B cell (primary cell): ENCODE measurements around the gene PACSIN3. TPM values are rescaled to one million over a fixed set of nuclear protein-coding genes. Genes with fewer than 3 reads are reported as not detected.
A peak's percentile ranks its signal among the peaks of the same experiment; 100 is the strongest.

Source experiments
- ATAC-seq: fragments of 200-7000 bp; cut with Tn5 transposase; one replicate; pipeline ENCODE4 v1.10.0; 2021; ENCODE audit warnings: low read depth, mild to moderate bottlenecking, moderate number of reproducible peaks, moderate library complexity
- CTCF ChIA-PET: fragments of 350-600 bp; sonication (Branson Sonifier 250); formaldehyde crosslinking; loops from one replicate; lab custom pipeline; 2021; ENCODE audit warnings: antibody characterized with exemption, inconsistent platforms; lab: Charles Lee
- POLR2A ChIA-PET: fragments of 350-600 bp; sonication (Branson Sonifier 250); formaldehyde crosslinking; loops from one replicate; lab custom pipeline; 2021; ENCODE audit warnings: antibody characterized with exemption; lab: Charles Lee
- DNase-seq: peaks from one replicate; pipeline ENCODE4 v3.0.0; 2013
- H2AFZ ChIP-seq: 2 replicates; pipeline ENCODE4 v1.6.1; 2012; ENCODE audit warnings: mild to moderate bottlenecking, low read depth, low read length; ENCODE audit not compliant: insufficient read depth, poor library complexity, severe bottlenecking
- H3K27ac ChIP-seq, 2 donors: 1 replicate in 1 of 2; 2 replicates in 1 of 2; pipeline ENCODE4 v1.5.1; 2012 to 2013; ENCODE audit warnings: low read length in 2 of 2, mild to moderate bottlenecking in 2 of 2, moderate library complexity in 1 of 2
- H3K27me3 ChIP-seq, 4 experiments: fragments of 200-600 bp in 1 of 4; sonication (generic) in 1 of 4; replicated peaks in 1 of 4; 1 replicate in 2 of 4; 2 replicates in 2 of 4; pipeline versions ENCODE4 v1.6.1 to v1.7.0; 2013 to 2016; ENCODE audit warnings: low read length in 3 of 4, mild to moderate bottlenecking in 2 of 4, mixed read lengths in 1 of 4, moderate library complexity in 1 of 4; ENCODE audit not compliant: insufficient read depth in 4 of 4, control insufficient read depth in 3 of 4; ENCODE audit errors: control extremely low read depth in 1 of 4
- H3K36me3 ChIP-seq, 2 experiments: replicated peaks in 1 of 2; 1 replicate in 1 of 2; 2 replicates in 1 of 2; pipeline versions ENCODE4 v1.6.1 to v1.7.1; 2013; ENCODE audit warnings: low read length in 1 of 2; ENCODE audit not compliant: insufficient read depth in 2 of 2, control insufficient read depth in 1 of 2; ENCODE audit errors: control extremely low read depth in 1 of 2, extremely low read depth in 1 of 2
- H3K4me1 ChIP-seq, 2 donors: fragments of 200-600 bp in 1 of 2; sonication (generic) in 1 of 2; 1 replicate in 1 of 2; 2 replicates in 1 of 2; pipeline versions ENCODE4 v1.5.1 to v1.6.1; 2013 to 2017; ENCODE audit warnings: low read length in 2 of 2; ENCODE audit not compliant: control insufficient read depth in 2 of 2, insufficient read depth in 2 of 2
- H3K4me2 ChIP-seq: replicated peaks from 2 replicates; pipeline ENCODE3; 2012; ENCODE audit warnings: mild to moderate bottlenecking, low read depth, low read length; ENCODE audit not compliant: poor library complexity, severe bottlenecking
- H3K4me3 ChIP-seq, 5 experiments: fragments of 200-600 bp in 1 of 5; sonication (generic) in 1 of 5; 1 replicate in 3 of 5; 2 replicates in 2 of 5; pipeline versions ENCODE4 v1.5.1 to v1.7.0; 2011 to 2016; ENCODE audit warnings: low read length in 4 of 5, mild to moderate bottlenecking in 4 of 5, low read depth in 2 of 5, control low read depth in 1 of 5, moderate library complexity in 1 of 5; ENCODE audit not compliant: insufficient read depth in 1 of 5; ENCODE audit errors: control extremely low read depth in 1 of 5, extremely low read depth in 1 of 5
- H3K79me2 ChIP-seq: fragments of 200-600 bp; sonication (generic); one replicate; pipeline ENCODE4 v1.6.0; 2016; ENCODE audit warnings: low read length; ENCODE audit not compliant: control insufficient read depth, insufficient read depth
- H3K9ac ChIP-seq: fragments of 200-600 bp; sonication (generic); 2 replicates; pipeline ENCODE4 v1.6.1; 2017; ENCODE audit warnings: mild to moderate bottlenecking, low read length, moderate library complexity
- H3K9me3 ChIP-seq, 3 donors: one replicate each; pipeline versions ENCODE4 v1.6.1 to v1.7.1; 2013; ENCODE audit warnings: low read length in 2 of 3; ENCODE audit not compliant: control insufficient read depth in 2 of 3, insufficient read depth in 1 of 3; ENCODE audit errors: control extremely low read depth in 1 of 3
- H4K20me1 ChIP-seq: 2 replicates; pipeline ENCODE4 v1.6.0; 2012; ENCODE audit warnings: mild to moderate bottlenecking, low read length; ENCODE audit not compliant: insufficient read depth, control insufficient read depth, poor library complexity, severe bottlenecking
- H3K27ac Mint-ChIP-seq: one replicate; pipeline ENCODE4 v1.8.0; 2021; ENCODE audit warnings: mixed read lengths
- H3K27me3 Mint-ChIP-seq: one replicate; pipeline ENCODE4 v1.8.0; 2021; ENCODE audit warnings: mixed read lengths
- H3K4me1 Mint-ChIP-seq: one replicate; pipeline ENCODE4 v1.8.0; 2021; ENCODE audit warnings: mixed read lengths
- H3K4me3 Mint-ChIP-seq: one replicate; pipeline ENCODE4 v1.8.0; 2021; ENCODE audit warnings: mixed read lengths
- H3K9me3 Mint-ChIP-seq: one replicate; pipeline ENCODE4 v1.8.0; 2022; ENCODE audit warnings: mixed read lengths; ENCODE audit not compliant: insufficient read depth
- EZH2 ChIP-seq: IDR thresholded peaks from 2 replicates; pipeline ENCODE4 v1.6.1; 2012; ENCODE audit warnings: borderline replicate concordance, low read depth, mild to moderate bottlenecking, moderate library complexity, low read length; ENCODE audit not compliant: insufficient read depth, poor library complexity, severe bottlenecking
- WGBS: methylation state at CpG from one replicate; pipeline ENCODE4 v1.1.5; 2013; ENCODE audit warnings: missing lambda C conversion rate; ENCODE audit not compliant: insufficient coverage; 5-methylcytosine and 5-hydroxymethylcytosine counted together
- intact Hi-C: fragments of 100-400 bp; cut with micrococcal nuclease; formaldehyde crosslinking; loops from one replicate; pipeline ENCODE4 v1.10.0; 2022
- polyA plus RNA-seq: library from polyadenylated mRNA; depleted of rRNA; stranded (reverse); fragments of >200 nt; gene quantifications from 2 replicates; pipeline ENCODE4 v1.2.3, GENCODE V29; 2012
- total RNA-seq, 2 donors: library from RNA; stranded (reverse); fragments of 120-200 nt in 1 of 2; gene quantifications; 1 replicate in 1 of 2; 2 replicates in 1 of 2; pipeline versions ENCODE4 v1.2.3 to v1.2.4, GENCODE V29; 2013 to 2022
- TF ChIP-seq, protein P1 (sequence below): fragments of 200-600 bp; IDR thresholded peaks from one replicate; pipeline ENCODE4 v1.8.0; 2022; ENCODE audit warnings: antibody characterized with exemption, mild to moderate bottlenecking

The PACSIN3 gene
- total and polyA plus RNA-seq, 2 donors (not counting 1 experiment from before 2014, with no cell fraction given): 2.1 TPM; not detected in 1

DNA sequence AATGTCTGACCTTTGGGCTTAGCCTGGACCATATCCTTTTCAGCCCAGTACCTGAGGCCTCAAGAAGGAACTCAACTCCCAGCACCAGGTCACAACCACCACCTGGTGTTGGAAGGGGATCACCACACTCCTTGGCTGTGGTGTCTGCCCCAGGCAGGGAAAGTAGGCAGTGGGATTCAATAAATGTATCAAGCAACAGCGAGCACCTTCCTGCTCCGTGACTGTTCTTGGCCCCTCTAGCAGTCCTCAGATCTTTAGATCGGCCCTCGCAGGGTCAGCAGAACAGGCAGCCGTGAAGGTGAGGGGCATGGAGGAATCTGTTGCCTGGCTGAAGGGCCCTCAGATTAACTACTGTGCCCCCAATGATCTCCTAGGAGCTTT is 25.5 kb downstream of the PACSIN3 start:
- Mint-ChIP-seq H3K4me3 (no peak overlapping the region), H3K27ac (peak overlapping the region; percentile 20), H3K27me3 (no peaks in the 10 kb centered on the region), H3K4me1 (peaks cover 1% of the 10 kb centered on the region), H3K9me3 (no peaks in the 10 kb centered on the region)
- TF ChIP-seq, protein P1, sequence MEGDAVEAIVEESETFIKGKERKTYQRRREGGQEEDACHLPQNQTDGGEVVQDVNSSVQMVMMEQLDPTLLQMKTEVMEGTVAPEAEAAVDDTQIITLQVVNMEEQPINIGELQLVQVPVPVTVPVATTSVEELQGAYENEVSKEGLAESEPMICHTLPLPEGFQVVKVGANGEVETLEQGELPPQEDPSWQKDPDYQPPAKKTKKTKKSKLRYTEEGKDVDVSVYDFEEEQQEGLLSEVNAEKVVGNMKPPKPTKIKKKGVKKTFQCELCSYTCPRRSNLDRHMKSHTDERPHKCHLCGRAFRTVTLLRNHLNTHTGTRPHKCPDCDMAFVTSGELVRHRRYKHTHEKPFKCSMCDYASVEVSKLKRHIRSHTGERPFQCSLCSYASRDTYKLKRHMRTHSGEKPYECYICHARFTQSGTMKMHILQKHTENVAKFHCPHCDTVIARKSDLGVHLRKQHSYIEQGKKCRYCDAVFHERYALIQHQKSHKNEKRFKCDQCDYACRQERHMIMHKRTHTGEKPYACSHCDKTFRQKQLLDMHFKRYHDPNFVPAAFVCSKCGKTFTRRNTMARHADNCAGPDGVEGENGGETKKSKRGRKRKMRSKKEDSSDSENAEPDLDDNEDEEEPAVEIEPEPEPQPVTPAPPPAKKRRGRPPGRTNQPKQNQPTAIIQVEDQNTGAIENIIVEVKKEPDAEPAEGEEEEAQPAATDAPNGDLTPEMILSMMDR: no peak
- no peak for TF ChIP-seq EZH2
- Histone ChIP-seq H3K9ac (no peak overlapping the region), H3K79me2 (no peaks in the 10 kb centered on the region), H3K9me3 (no peaks in the 10 kb centered on the region), H3K4me2 (no peak overlapping the region), H3K4me1 (peaks cover 0 to 6% of the 10 kb centered on the region in 2 donors), H3K27me3 (no peaks in the 10 kb centered on the region), H3K4me3 (no peak overlapping the region), H2AFZ (no peak overlapping the region), H3K27ac (no peak overlapping the region), H4K20me1 (peaks cover 27% of the 10 kb centered on the region), H3K36me3 (peaks cover 0 to 32% of the 10 kb centered on the region in 2 experiments)
- intact Hi-C loops: loop anchor here (1.0 kb wide), 1 partner anchor 271 kb away; no protein-coding TSS in a partner anchor
- CTCF ChIA-PET: interaction anchor here (0.8 to 1.9 kb wide), 9 partner anchors 8 to 270 kb away, joined by 3 to 7 read pairs (median 3); partner anchors contain the start of gene ACP2
- no peak for DNase-seq
- WGBS: 97% methylated on average over 5 of the region's 5 CpGs
- no peak for ATAC-seq
- POLR2A ChIA-PET: no interaction called here

DNA sequence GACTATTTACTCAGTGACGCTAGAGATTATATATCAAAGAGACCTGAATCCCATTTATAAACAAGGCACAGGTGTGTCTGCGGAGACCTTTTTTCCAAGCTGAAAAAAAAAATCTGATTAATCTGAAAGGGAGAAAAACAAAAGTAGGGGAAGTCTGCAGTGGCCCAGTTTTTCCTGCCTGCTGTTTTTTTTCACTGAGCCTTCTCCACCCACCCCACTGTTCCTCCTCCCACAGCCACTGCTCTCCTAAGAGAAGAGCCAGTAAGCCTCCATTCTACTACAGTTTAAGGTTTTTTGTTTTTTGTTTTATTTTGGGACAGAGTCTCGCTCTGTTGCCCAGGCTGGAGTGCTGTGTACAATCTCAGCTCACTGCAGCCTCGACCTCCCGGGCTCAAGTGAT is 28.0 kb downstream of the PACSIN3 start:
- no peak for DNase-seq
- no peaks in the 10 kb centered on the region for H3K9me3 ChIP-seq
- no peak overlapping the region for H3K9ac ChIP-seq
- H4K20me1 ChIP-seq: peaks cover 22% of the 10 kb centered on the region
- POLR2A ChIA-PET: no interaction called here
- H3K4me1 Mint-ChIP-seq: peaks cover 19% of the 10 kb centered on the region
- H3K27me3 Mint-ChIP-seq: no peaks in the 10 kb centered on the region
- no peak overlapping the region for H2AFZ ChIP-seq
- peaks cover 0 to 12% of the 10 kb centered on the region in 2 experiments for H3K36me3 ChIP-seq
- H3K4me1 ChIP-seq: peaks cover 11 to 20% of the 10 kb centered on the region in 2 donors
- H3K4me2 ChIP-seq: no peak overlapping the region
- no peaks in the 10 kb centered on the region for H3K9me3 Mint-ChIP-seq
- no peaks in the 10 kb centered on the region for H3K27me3 ChIP-seq
- no peak overlapping the region for H3K27ac ChIP-seq
- CTCF ChIA-PET: no interaction called here
- TF ChIP-seq, protein P1: no peak
- TF ChIP-seq EZH2: no peak
- no peak for ATAC-seq
- no peak overlapping the region for H3K4me3 Mint-ChIP-seq
- no peaks in the 10 kb centered on the region for H3K79me2 ChIP-seq
- no peak overlapping the region for H3K27ac Mint-ChIP-seq
- WGBS: 80% methylated on average over 3 of the region's 5 CpGs
- no peak overlapping the region for H3K4me3 ChIP-seq
- intact Hi-C loops: no loop called here
